SK-N-SH treated with all-trans-retinoic acid at 6 μM for 48 hours (cell line): ENCODE results near the gene LORICRIN.

Source experiments
- ARNTL ChIP-seq: fragments of 450-650 bp; formaldehyde crosslinking; IDR thresholded peaks from 2 replicates; pipeline ENCODE4 v1.5.0; 2020; ENCODE audit warnings: low read depth, mild to moderate bottlenecking, moderate library complexity, borderline replicate concordance
- ESRRG ChIP-seq: fragments of 250-450 bp; sonication (Bioruptor Pico); IDR thresholded peaks from 2 replicates; pipeline ENCODE4 v1.6.1; 2021; ENCODE audit warnings: mild to moderate bottlenecking
- PATZ1 ChIP-seq: fragments of 250-450 bp; sonication (Bioruptor Pico); IDR thresholded peaks from 2 replicates; pipeline ENCODE4 v1.8.0; 2020; ENCODE audit warnings: mild to moderate bottlenecking, moderate library complexity, borderline replicate concordance
- TOX ChIP-seq: fragments of 250-450 bp; sonication (Bioruptor Pico); IDR thresholded peaks from 2 replicates; pipeline ENCODE4 v1.8.0; 2021; ENCODE audit warnings: mild to moderate bottlenecking, moderate library complexity, borderline replicate concordance
- TSHZ2 ChIP-seq: fragments of 250-450 bp; sonication (Bioruptor Pico); IDR thresholded peaks from 2 replicates; pipeline ENCODE4 v1.5.0; 2020; ENCODE audit warnings: mild to moderate bottlenecking, moderate library complexity
- ZC3H10 ChIP-seq: fragments of 250-450 bp; sonication (Bioruptor Pico); IDR thresholded peaks from 2 replicates; pipeline ENCODE4 v1.5.1; 2021; ENCODE audit warnings: mild to moderate bottlenecking, moderate library complexity
- ZNF8 ChIP-seq: fragments of 450-650 bp; formaldehyde crosslinking; IDR thresholded peaks from 2 replicates; pipeline ENCODE4 v1.5.0; 2020; ENCODE audit warnings: mild to moderate bottlenecking, moderate library complexity
- TF ChIP-seq, protein P1 (sequence below): fragments of 250-450 bp; sonication (Bioruptor Pico); IDR thresholded peaks from 2 replicates; pipeline ENCODE4 v1.8.0; 2021; ENCODE audit warnings: low read depth, mild to moderate bottlenecking, moderate library complexity, borderline replicate concordance

GRCh38 chr1:153251087-153251486, 8.4 kb upstream of the LORICRIN start:
- TF ChIP-seq TOX (CRISPR knock-in tag) (no peak), ZNF8 (CRISPR knock-in tag) (no peak), ESRRG (CRISPR knock-in tag) (no peak), TSHZ2 (CRISPR knock-in tag) (no peak), ARNTL (no peak), ZC3H10 (CRISPR knock-in tag) (no peak), PATZ1 (CRISPR knock-in tag) (no peak)
- TF ChIP-seq, protein P1, sequence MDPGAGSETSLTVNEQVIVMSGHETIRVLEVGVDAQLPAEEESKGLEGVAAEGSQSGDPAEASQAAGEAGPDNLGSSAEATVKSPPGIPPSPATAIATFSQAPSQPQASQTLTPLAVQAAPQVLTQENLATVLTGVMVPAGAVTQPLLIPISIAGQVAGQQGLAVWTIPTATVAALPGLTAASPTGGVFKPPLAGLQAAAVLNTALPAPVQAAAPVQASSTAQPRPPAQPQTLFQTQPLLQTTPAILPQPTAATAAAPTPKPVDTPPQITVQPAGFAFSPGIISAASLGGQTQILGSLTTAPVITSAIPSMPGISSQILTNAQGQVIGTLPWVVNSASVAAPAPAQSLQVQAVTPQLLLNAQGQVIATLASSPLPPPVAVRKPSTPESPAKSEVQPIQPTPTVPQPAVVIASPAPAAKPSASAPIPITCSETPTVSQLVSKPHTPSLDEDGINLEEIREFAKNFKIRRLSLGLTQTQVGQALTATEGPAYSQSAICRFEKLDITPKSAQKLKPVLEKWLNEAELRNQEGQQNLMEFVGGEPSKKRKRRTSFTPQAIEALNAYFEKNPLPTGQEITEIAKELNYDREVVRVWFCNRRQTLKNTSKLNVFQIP: no peak
